ENCODE measurements around the gene CARNS1.

GRCh38 chr11:67379061-67380058 is 36.1 kb upstream of the CARNS1 start:
- TF ChIP-seq POLR2A (IDR thresholded peaks at IDR 0.05) (no peak), CTCF (IDR thresholded peaks at IDR 0.05) (no peak), EP300 (IDR thresholded peaks at IDR 0.05) (no peak)

Data from stomach (tissue), 4 donors.